Left renal cortex interstitium (tissue), 4 donors: ENCODE results near the gene TCF23. TPM values are rescaled to one million over a fixed set of nuclear protein-coding genes. Genes with fewer than 3 reads are reported as not detected.
A peak's percentile ranks its signal among the peaks of the same experiment; 100 is the strongest.
"Not testable (repeated sequence)": the region's sequence is repeated elsewhere in the genome, so short reads cannot be mapped to it uniquely, and the experiment has no call there.

Experiments
- DNase-seq, 4 donors: peaks; one replicate each; pipeline ENCODE4 v3.0.0-alpha.2; 2013; ENCODE audit warnings: low read depth in 4 of 4, low spot score in 2 of 4, missing footprints in 1 of 4
- polyA plus RNA-seq, 4 donors: library from polyadenylated mRNA; unstranded; fragments of 120-200 nt; gene quantifications; one replicate each; pipeline ENCODE4 v1.2.1, GENCODE V29; 2013; ENCODE audit not compliant: insufficient read length in 4 of 4

Gene TCF23
- polyA plus RNA-seq = under 1 TPM; 0.42 to 0.76 (median 0.70) TPM

- DNase-seq = peak in 2 of 4 donors; percentile 23 to 36
Observed at GRCh38 chr2:27148801-27149439, at the start of gene TCF23. Gene TCF23, plus strand, starts transcription at chr2:27149004. Its CDS starts 130 bp downstream, at chr2:27149134.

DNA sequence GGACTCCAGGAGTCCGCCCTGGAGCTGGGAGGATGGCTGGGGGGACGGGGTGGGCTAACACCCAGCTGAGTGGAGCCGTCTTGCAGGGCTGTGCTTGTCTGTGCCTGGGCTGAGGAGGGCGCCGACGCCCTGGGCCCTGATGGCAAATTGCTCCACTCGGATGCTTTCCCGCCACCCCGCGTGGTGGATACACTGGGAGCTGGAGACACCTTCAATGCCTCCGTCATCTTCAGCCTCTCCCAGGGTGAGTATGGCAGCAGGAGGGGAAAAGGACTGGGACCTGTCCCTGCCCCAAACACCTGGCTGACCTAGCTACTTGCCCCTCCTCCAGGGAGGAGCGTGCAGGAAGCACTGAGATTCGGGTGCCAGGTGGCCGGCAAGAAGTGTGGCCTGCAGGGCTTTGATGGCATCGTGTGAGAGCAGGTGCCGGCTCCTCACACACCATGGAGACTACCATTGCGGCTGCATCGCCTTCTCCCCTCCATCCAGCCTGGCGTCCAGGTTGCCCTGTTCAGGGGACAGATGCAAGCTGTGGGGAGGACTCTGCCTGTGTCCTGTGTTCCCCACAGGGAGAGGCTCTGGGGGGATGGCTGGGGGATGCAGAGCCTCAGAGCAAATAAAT is 49.4 kb upstream of the TCF23 start:
- no peak for DNase-seq

DNA sequence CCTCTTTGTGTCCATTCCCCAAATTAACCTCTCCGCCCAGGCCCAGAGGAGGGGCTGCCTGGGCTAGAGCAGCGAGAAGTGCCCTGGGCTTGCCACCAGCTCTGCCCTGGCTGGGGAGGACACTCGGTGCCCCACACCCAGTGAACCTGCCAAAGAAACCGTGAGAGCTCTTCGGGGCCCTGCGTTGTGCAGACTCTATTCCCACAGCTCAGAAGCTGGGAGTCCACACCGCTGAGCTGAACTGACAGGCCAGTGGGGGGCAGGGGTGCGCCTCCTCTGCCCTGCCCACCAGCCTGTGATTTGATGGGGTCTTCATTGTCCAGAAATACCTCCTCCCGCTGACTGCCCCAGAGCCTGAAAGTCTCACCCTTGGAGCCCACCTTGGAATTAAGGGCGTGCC is 48.8 kb upstream of the TCF23 start:
- no peak for DNase-seq

- DNase-seq = no peak
Observed at GRCh38 chr2:27102329-27102728, 46.5 kb upstream of the TCF23 start.

GRCh38 chr2:27105981-27106380 is 42.8 kb upstream of the TCF23 start:
- DNase-seq = no peak

DNA sequence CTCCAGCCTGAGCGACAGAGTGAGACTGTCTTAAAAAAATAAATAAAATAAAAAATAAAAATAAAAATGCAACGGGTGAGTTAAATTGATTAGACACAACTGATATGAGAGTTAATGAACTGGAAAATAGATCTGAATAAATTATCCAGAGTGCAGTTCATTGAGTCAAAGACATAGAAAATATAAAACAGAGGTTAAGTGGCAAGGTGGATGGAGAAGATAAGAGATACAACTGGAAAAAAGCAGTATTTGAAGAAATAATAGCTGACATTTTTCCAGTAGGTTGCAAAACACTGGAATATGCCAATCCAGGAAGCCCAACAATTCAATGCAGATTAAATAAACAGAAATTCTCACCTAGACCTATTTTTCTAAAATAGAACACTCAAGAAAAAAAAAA is 40.6 kb upstream of the TCF23 start:
- no peak for DNase-seq

DNA sequence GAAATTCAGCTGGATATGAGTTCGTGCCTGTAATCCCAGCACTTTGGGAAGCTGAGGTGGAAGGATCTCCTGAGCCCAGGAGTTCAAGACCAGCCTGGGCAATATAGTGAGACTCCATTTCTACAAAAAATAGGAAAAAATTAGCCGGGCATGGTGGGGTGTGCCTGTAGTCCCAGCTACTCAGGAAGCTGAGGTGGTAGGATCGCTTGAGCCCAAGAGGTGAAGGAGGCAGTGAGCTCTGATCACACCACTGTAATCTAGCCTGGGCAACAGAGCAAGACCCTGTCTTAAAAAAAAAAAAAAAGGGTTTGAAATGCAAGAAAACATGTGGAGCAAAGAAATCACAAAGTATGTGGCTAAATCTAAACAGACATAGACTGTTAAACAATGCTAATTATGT is 39.7 kb upstream of the TCF23 start:
- no peak for DNase-seq

DNA sequence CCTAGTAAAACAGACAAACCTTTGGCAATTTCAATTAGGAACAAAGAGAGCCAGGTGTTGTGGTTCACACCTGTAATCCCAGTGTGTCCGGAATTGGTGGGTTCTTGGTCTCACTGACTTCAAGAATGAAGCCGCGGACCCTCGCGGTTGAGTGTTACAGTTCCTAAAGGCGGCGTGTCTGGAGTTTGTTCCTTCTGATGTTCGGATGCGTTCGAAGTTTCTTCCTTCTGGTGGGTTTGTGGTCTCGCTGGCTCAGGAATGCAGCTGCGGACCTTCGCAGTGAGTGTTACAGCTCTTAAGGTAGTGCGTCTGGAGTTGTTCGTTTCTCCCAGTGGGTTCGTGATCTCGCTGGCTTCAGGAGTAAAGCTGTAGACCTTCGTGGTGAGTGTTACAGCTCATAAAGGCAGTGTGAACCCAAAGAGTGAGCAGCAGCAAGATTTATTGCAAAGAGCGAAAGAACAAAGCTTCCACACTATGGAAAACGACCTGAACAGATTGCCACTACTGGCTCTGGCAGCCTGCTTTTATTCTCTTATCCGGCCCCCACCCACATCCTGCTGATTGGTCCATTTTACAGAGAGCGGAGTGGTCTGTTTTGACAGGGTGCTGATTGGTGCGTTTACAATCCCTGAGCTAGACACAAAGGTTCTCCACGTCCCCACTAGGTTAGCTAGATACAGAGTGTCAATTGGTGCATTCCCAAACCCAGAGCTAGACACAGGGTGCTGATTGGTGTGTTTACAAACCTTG is 38.0 kb upstream of the TCF23 start:
- DNase-seq = not testable (repeated sequence)

GRCh38 chr2:27111392-27112078 is 37.3 kb upstream of the TCF23 start:
- DNase-seq = not testable (repeated sequence)

- DNase-seq = no peak
Observed at GRCh38 chr2:27115519-27115918, 33.3 kb upstream of the TCF23 start.

DNA sequence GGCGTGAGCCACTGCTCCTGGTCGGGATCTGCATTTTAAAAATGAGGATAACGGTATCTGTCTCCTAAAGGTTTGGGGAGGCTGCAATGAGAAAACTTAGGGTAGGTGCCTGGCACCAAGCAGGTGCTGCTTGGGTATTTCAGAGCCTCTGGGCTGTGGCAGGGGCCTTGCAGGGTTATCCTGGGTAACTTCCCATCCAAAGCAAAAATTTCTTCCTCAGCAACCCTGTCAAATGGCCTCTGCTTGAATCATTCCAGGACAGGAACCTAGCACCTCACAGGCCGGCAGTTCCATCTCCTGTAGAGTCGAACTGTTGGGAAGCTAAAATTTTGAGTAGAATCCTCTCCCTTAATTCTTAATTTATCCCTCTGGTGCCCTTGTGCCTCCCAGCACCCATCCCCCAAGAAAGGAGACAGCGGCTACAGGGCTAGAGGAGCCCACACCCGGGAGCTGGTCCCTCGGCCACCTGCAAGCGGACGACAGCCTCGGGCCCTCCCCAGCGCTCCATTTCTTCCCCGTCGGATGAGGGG is 30.7 kb upstream of the TCF23 start:
- DNase-seq = no peak

DNA sequence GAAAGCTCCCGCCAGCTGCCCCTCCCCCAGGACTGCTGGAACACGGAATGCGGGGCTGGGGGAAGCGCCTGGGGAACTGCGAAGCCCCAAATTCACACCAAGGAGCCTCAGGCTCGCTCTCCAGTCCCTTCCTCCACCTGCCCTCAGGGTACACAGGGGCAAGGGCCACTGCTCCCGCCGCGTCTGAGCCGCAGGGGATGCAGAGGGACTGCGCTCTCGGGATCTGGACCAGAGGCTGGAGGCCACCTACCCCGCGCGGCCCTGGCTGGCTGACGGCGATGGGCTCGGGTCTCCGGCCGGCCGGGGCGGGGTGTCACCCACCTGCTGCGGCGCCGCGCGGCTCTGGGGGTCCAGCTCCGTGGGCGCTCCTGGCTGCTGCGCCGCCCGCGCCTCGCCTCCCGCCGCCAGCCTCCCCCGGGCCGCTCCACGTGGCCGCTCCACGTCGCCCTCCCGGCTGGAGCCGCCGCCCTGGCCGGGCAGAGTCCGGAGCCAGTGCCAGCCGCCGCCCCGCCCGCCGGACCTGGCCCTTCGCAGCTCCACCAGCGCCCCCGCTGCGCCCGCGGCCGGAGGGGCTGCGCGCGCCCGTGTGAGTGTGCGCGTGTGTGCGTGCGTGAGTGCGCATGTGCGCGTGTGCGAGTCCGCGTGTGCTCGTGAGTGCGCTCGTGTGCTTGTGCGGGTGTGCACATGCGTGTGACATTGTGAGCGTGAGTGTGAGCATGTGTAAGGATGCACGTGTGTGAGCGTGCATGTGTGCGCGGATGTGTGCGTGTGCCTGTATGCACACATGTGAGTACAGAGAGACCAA is 30.1 kb upstream of the TCF23 start, which contains the start of gene CGREF1:
TSS of gene CGREF1 (minus strand) at position 604 of the 805 bp plus-strand sequence. CDS start 14,762 bp downstream, outside the sequence.
- DNase-seq = no peak

DNA sequence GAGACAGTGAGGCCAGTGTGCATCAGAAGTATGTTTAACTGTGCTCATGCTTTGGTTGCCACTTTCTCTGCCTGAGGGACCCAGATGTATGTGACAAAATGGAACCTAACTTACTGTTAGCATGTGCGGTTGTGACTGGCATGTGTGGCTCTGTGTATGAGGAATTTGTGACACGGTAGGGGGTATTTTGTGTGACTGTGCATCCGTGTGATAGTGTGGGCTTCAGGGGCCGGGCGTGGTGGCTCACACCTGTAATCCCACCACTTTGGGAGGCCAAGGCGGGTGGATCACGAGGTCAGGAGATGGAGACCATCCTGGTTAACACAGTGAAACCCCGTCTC is 29.5 kb upstream of the TCF23 start:
- DNase-seq = not testable (repeated sequence)

DNA sequence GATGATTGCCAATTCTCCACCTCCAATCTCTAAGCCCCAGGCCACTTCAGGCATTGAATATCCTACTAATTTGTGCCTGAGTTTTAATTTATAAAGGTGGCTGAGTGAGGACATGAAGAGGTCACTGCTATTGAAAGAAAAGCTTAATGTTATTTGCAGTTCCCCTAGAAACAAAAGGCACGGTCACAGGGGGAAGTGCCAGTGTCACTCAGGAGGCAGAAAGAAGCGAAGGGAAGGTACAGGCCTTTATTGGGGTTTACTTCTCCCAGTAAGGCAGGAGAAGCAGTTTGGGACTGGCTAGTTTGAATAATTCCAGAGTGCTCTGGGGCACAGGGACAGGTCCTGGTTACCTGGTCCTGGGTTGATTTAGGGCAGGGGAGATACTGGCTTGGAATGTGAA is 26.9 kb upstream of the TCF23 start:
- no peak for DNase-seq

- DNase-seq = no peak
Observed at GRCh38 chr2:27122791-27123190, 26.0 kb upstream of the TCF23 start.

GRCh38 chr2:27123302-27124150 is 25.3 kb upstream of the TCF23 start, which contains the start of gene ABHD1:
Gene ABHD1, plus strand, starts transcription at chr2:27123815. Its CDS starts 134 bp downstream, at chr2:27123949.
- peak in 1 of 4 donors; percentile 24 for DNase-seq

DNA sequence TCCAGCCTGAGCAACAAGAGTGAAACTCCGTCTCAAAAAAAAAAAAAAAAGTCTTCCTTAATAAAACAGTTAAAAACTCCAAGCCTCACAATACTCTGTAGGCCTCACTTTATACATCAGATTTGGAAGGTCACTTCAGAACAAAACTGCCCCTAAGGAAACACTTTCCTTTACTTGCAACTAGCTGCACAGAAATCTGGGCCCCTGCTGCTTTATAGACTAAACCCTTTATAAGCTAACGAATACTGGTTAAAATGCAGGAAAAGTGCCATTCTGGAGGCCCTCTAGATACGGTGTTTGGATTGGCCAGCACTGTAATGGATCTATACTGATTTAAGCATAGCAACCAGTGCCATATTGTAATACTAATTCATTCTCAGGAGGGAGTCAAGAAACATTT is 23.7 kb upstream of the TCF23 start:
- no peak for DNase-seq

- DNase-seq = no peak
Observed at GRCh38 chr2:27126252-27126710, 22.5 kb upstream of the TCF23 start.
